ENCODE data around the gene SETD4.

SETD4 gene

GRCh38 chr21:36005018-36005417 is 55.3 kb downstream of the SETD4 start:
- no peak for DNase-seq (ENCODE audit: low read depth)

DNA sequence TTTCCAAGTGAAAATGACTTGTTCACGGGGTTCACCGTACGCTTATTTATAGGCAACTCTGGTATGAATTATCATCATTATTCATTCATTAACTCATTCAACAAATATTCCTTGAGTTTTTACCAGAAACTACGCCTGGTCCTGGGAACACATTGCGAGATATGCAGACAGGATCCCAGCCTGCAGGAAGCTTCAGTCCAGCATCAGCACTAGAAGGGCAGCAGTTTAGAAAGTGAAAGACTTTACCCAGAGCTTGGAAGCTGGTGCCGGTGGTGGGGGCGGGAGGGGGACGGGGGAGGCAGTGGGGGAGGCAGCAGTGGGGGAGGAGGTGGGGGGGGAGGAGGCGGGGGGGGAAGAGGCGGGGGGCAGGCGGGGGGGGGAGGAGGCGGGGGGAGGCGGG is 55.9 kb downstream of the SETD4 start:
- DNase-seq (ENCODE audit: low read depth), result no peak

- DNase-seq (ENCODE audit: low read depth), result no peak
Observed at GRCh38 chr21:36003776-36004175, 56.5 kb downstream of the SETD4 start.

DNA sequence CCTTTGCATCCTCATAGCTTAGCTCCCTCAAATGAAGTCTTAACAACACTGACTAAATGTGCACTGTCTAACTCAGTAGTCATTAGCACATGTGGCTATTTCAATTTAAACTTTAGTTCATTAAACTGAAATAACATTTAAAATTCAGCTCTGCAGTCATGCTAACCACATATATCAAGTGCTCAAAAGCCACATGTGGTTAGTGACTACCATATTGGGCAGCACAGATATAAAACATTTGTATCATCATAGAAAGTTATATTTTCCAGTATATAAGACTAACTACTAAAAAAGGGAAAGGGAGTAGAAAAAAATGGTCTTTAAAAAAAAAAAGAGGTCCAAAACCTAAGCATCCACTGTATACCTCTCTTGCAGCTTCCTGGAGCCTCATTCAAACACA is 64.1 kb downstream of the SETD4 start:
- no peak for DNase-seq (ENCODE audit: low read depth)

- no peak for DNase-seq (ENCODE audit: low read depth)
Observed at GRCh38 chr21:35995522-35996088, 64.7 kb downstream of the SETD4 start.

GRCh38 chr21:35994613-35995012 is 65.7 kb downstream of the SETD4 start:
- no peak for DNase-seq (ENCODE audit: low read depth)

DNA sequence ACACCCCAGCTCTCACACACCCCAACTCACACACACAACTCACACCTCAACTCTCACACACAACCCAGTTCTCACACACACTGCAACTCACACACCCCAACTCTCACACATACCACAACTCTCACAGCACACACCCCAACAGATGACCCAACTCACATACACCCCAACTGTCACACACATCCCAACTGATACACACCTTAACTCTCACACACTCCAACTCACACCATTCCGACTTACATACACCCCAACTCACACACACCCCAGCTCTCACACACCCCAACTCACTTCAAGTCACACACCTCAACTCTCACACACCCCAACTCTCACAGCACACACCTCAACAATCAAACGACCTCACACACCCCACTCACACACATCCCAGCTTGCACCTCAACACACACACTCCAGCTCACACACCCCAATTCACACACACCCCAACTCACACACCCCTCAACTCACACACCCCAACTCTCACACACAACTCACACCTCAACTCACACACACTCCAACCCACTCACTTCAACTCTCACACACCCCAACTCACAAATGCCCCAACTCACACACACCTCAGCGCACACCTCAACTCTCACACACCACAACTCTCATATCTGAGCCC is 66.3 kb downstream of the SETD4 start:
- no peak for DNase-seq (ENCODE audit: low read depth)

DNA sequence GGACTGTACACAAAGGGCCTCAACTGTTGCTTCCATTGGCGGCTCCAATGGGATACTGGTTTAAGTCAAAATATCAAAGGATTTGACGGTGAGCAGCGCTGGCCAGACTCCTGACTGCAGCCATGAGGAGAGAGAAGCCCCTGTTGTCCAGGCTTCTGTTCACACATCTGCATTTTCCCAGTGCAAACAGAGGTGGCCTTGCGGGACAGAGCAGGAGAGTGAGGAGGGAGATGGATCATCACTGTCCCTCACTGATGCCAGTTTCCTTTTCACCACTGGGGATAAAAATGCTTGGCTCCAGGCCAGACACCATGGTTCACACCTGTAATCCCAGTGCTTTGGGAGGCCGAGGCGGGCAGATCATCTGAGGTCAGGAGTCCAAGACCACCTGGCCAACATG is 69.2 kb downstream of the SETD4 start:
- DNase-seq (ENCODE audit: low read depth), result no peak

GRCh38 chr21:35990609-35991008 is 69.7 kb downstream of the SETD4 start:
- no peak for DNase-seq (ENCODE audit: low read depth)

GRCh38 chr21:35989138-35989735 is 71.1 kb downstream of the SETD4 start:
- DNase-seq (ENCODE audit: low read depth), result no peak

DNA sequence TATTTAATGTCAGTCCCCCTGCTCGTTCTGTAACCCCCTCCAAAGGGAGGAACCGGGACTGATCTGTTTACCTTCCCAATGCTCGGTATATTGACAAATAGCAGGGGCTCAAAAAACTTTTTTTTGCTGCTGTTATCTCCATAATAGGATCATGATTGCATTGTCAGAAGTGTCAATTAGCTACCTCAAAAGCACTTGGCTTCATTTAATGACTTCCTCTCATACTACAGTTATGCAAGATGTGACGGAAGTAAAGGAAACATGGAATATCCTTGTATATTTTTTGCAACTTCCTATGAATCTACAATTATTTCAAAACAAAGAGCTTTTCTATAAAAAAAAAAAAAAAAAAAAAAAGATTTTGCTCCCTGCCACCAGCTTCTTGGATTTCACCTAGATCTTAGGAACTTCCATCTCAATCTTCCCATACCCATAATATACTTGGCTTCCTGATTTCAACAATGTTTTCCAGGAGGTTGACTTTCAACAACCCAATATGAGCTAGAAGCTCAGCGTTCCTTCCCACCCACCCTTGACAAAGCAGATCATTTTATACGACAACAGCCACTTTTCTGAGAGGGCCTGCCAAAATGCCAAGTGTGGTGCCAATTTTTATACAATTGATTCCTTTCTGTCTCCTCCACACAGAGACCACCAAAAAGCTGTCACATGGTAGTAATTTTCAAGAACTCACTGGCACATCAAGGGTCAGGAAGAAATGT is 71.7 kb downstream of the SETD4 start:
- no peak for DNase-seq (ENCODE audit: low read depth)

DNA sequence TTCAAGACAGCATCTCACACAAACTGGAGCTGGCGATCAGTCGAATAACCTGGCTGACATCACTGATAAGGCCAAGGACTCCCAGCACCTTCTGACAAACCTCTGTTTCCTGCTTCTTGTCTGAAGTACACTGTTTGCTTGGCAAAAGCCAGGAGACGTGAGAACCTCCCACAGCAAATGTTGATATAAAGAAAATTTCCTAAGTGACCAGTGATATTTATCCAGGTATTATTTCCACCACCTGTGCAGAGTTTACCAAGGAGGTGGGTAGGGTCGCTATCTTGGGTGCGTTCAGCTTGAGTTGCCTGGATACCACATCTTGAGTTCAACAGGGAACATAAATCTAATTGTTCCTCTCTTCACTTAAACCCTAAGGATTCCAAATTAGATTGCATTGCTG is 72.9 kb downstream of the SETD4 start:
- no peak for DNase-seq (ENCODE audit: low read depth)

DNA sequence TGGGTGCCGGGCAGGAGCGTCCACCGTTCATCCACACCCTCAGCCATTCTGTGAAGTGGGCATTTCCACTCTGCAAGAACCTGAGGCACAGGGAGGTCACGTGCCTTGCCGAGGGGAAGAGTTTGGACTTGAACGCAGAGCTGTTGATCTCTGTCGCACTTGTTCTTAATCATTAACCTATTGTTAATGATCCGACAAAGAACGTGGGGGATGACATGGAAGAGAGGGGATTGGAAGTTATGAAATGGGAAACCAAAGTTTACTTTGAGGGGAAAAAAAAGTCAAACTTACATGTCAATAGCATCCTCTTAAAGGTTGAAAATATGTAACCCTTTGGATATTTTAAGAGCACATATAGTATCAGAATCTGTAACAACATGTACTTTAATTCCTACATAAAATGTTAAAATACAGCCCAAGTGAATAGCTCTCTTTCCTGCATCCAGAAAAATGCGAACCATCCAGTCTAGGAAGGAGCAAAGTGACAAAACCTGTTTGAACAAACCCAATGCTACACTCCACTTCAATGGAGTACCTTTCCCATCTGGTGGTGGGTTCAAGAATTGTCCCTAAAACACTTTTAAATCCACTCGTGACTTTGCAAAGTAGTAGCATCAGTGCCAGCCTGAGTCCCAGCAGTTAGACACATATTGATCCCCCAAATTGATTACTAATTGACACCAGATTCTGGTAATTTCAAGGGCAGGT is 75.5 kb downstream of the SETD4 start:
- DNase-seq (ENCODE audit: low read depth), result no peak

Measured in stimulated activated CD8-positive, alpha-beta memory T cell treated with anti-CD3 and anti-CD28 coated beads, Interleukin-15, amount 100 ng/mL, for 24 hours (primary cell).